Thyroid gland (tissue), 4 donors: ENCODE results near the gene MAD2L1BP. TPM values are rescaled to one million over a fixed set of nuclear protein-coding genes. Genes with fewer than 3 reads are reported as not detected.
A peak's percentile ranks its signal among the peaks of the same experiment; 100 is the strongest.
"Not testable (repeated sequence)": the region's sequence is repeated elsewhere in the genome, so short reads cannot be mapped to it uniquely, and the experiment has no call there.

ENCODE experiments used
- DNase-seq, 2 donors: peaks; one replicate each; pipeline ENCODE4 v3.0.0-alpha.2; 2019
- H3K27ac ChIP-seq, 3 donors: fragments of 200-600 bp; sonication (generic); 1 replicate in 2 of 3; 2 replicates in 1 of 3; pipeline ENCODE4 v1.5.1; 2016 to 2019; ENCODE audit warnings: mild to moderate bottlenecking in 1 of 3, moderate library complexity in 1 of 3
- H3K27me3 ChIP-seq: fragments of 200-600 bp; sonication (generic); one replicate; pipeline ENCODE4 v1.5.1; 2019
- H3K36me3 ChIP-seq, 2 donors: fragments of 200-600 bp; sonication (generic); one replicate each; pipeline ENCODE4 v1.5.1; 2016 to 2019
- H3K4me1 ChIP-seq, 2 donors: fragments of 200-600 bp; sonication (generic); one replicate each; pipeline ENCODE4 v1.5.1; 2017 to 2019
- H3K4me3 ChIP-seq, 3 donors: fragments of 200-600 bp; sonication (generic); replicated peaks in 1 of 3; 1 replicate in 2 of 3; 2 replicates in 1 of 3; pipeline ENCODE4 v1.5.1; 2016; ENCODE audit warnings: mild to moderate bottlenecking in 1 of 3
- H3K9me3 ChIP-seq: fragments of 200-600 bp; sonication (generic); one replicate; pipeline ENCODE4 v1.5.1; 2017
- CTCF ChIP-seq, 6 experiments: fragments of 200-600 bp in 3 of 6; fragments of 450-650 bp in 3 of 6; sonication (generic) in 3 of 6; IDR thresholded peaks; one replicate each; pipeline ENCODE4 v1.5.1; 2016 to 2019; ENCODE audit warnings: antibody characterized with exemption in 6 of 6, mild to moderate bottlenecking in 2 of 6, inconsistent platforms in 1 of 6, moderate library complexity in 1 of 6
- POLR2A ChIP-seq, 2 donors: fragments of 450-650 bp; IDR thresholded peaks; one replicate each; pipeline ENCODE4 v1.6.1; 2017; ENCODE audit warnings: antibody characterized with exemption in 2 of 2, mild to moderate bottlenecking in 2 of 2, moderate library complexity in 1 of 2
- WGBS, 2 donors: methylation state at CpG; one replicate each; pipeline ENCODE4 v1.1.5; 2017; 5-methylcytosine and 5-hydroxymethylcytosine counted together
- intact Hi-C: fragments of 100-400 bp; cut with DNase I; formaldehyde crosslinking; loops from one replicate; pipeline ENCODE4 v1.15.1; 2023
- total RNA-seq, 4 donors: library from RNA; depleted of rRNA; stranded (reverse); fragments of >200 nt; gene quantifications; one replicate each; pipeline ENCODE4 v1.2.3, GENCODE V29; 2016

MAD2L1BP gene
- total RNA-seq, 4 donors from 2014 or later: 15.9 to 54.8 (median 20.4) TPM

DNA sequence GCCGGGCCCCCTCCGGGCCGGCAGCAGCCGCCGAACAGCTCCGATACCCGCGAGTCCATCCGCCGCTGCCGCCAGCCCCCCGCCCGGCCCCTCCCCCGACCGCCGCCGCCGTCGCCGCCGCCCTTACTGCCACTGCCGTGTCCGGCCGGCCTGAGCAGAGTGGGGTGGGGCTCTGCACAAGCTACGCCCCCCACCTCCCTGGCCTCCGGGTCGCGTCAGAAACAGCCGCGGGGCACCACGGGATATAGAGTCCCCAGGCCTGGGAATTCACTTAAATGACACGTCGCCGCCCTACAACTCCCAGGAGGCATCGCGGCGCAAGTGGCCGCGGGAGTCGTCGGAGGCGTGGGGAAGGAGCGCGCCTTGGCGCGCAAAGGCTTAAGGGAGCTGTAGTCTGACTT, 6.5 kb upstream of the MAD2L1BP start, which contains the start of gene GTPBP2:
Gene GTPBP2 (minus strand): TSS at position 161 of the 401 bp plus-strand sequence. CDS start 102 bp downstream, at position 59.
- Histone ChIP-seq H3K27me3 (no peaks in the 10 kb centered on the region), H3K4me3 (peak within 1 kb of the TSS; percentile 51 to 92 (median 65)), H3K9me3 (no peaks in the 10 kb centered on the region), H3K36me3 (peaks cover 21 to 26% of the 10 kb centered on the region in 2 donors), H3K27ac (peak within 1 kb of the TSS; percentile 94 to 98 (median 97)), H3K4me1 (peaks cover 17 to 30% of the 10 kb centered on the region in 2 donors)
- intact Hi-C loops: no loop called here
- peak; percentile 99 to 100 for DNase-seq
- TF ChIP-seq POLR2A (IDR thresholded peaks at IDR 0.05) (peak in 1 of 2 donors; percentile 74), CTCF (IDR thresholded peaks at IDR 0.05) (no peak)
- WGBS, 2 donors: 0% methylated on average over 1 to 46 of the region's 46 CpGs

GRCh38 chr6:43629505-43630300, 5.9 kb upstream of the MAD2L1BP start:
- WGBS, 2 donors: 0% methylated on average over 31 to 38 of the region's 41 CpGs
- intact Hi-C loops: no loop called here
- DNase-seq: peak; percentile 96 to 97

GRCh38 chr6:43630980-43631619, 4.5 kb upstream of the MAD2L1BP start:
- peaks cover 1 to 6% of the 10 kb centered on the region in 2 donors for H3K36me3 ChIP-seq
- WGBS, 2 donors: 93 to 100% methylated on average over 1 of the region's 1 CpG
- no peaks in the 10 kb centered on the region for H3K27me3 ChIP-seq
- no peak overlapping the region for H3K4me3 ChIP-seq
- TF ChIP-seq POLR2A (IDR thresholded peaks at IDR 0.05) (no peak), CTCF (IDR thresholded peaks at IDR 0.05) (no peak)
- peaks cover 17 to 27% of the 10 kb centered on the region in 2 donors for H3K4me1 ChIP-seq
- intact Hi-C loops: no loop called here
- no peak overlapping the region for H3K27ac ChIP-seq
- H3K9me3 ChIP-seq: no peaks in the 10 kb centered on the region
- DNase-seq: no peak

More at GRCh38 chr6:43629505-43630300, 5.9 kb upstream of the MAD2L1BP start:
- Histone ChIP-seq H3K27me3 (no peaks in the 10 kb centered on the region), H3K9me3 (no peaks in the 10 kb centered on the region), H3K4me1 (peaks cover 17 to 30% of the 10 kb centered on the region in 2 donors), H3K27ac (peak overlapping the region; percentile 94 to 98 (median 97)), H3K36me3 (peaks cover 15 to 20% of the 10 kb centered on the region in 2 donors), H3K4me3 (peak overlapping the region; percentile 33 to 92 (median 65))
- TF ChIP-seq POLR2A (IDR thresholded peaks at IDR 0.05): peak in 1 of 2 donors; percentile 83
- no peak for TF ChIP-seq CTCF (IDR thresholded peaks at IDR 0.05)

- intact Hi-C loops, DNase-seq: not testable (repeated sequence)
- 89 to 90% methylated on average over 7 of the region's 7 CpGs for WGBS, 2 donors
Measured at GRCh38 chr6:43633002-43633401, 2.6 kb upstream of the MAD2L1BP start.

DNA sequence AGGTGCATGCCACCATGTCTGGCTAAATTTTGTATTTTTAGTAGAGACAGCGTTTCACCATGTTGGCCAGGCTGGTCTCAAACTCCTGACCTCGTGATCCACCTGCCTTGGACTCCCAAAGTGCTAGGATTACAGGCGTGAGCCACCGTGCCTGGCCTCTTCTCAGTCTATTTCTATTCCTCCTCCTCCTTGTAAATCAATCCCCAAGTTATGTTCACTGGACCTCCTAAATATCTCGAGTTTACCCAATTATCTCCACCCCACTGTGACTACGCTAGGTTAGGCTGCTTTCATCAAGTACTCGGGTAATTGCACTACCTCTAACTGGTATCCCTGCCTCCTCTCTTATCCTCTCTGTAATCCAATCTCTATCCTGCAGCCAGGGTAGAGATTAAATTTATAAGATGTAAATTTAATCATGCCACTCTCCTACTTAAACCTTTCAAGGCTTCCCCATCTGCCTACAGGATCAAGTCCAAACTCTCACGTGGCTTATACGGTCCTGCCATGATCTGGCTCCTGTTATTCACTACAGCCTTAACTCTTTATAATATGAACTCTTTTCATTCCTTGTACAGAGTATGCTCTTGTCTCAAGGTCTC, 837 bp upstream of the MAD2L1BP start:
- intact Hi-C loops: no loop called here
- H3K27me3 ChIP-seq: no peaks in the 10 kb centered on the region
- WGBS, 2 donors: 76 to 82% methylated on average over 9 of the region's 9 CpGs
- TF ChIP-seq CTCF (IDR thresholded peaks at IDR 0.05) (no peak), POLR2A (IDR thresholded peaks at IDR 0.05) (no peak)
- DNase-seq: no peak
- H3K4me3 ChIP-seq: no peak overlapping the region
- peaks cover 14 to 27% of the 10 kb centered on the region in 2 donors for H3K4me1 ChIP-seq
- peaks cover 3 to 5% of the 10 kb centered on the region in 2 donors for H3K36me3 ChIP-seq
- no peak overlapping the region for H3K27ac ChIP-seq
- H3K9me3 ChIP-seq: no peaks in the 10 kb centered on the region

More at GRCh38 chr6:43633002-43633401, 2.6 kb upstream of the MAD2L1BP start:
- not testable (repeated sequence) for H3K27me3 ChIP-seq, H3K9me3 ChIP-seq, H3K4me3 ChIP-seq, H3K27ac ChIP-seq, H3K36me3 ChIP-seq
- H3K4me1 ChIP-seq: peaks cover 15 to 25% of the 10 kb centered on the region in 2 donors
